Spleen (tissue), 11 donors: ENCODE measurements around the gene CES4A. TPM values are rescaled to one million over a fixed set of nuclear protein-coding genes. Genes with fewer than 3 reads are reported as not detected.

Experiments used
- DNase-seq: peaks from one replicate; pipeline ENCODE4 v3.0.0-alpha.2; 2020
- H3K27ac ChIP-seq, 8 donors: fragments of 200-600 bp; sonication (generic) in 7 of 8; 1 replicate in 4 of 8; 2 replicates in 4 of 8; pipeline versions ENCODE4 v1.5.0 to v1.8.0; 2016 to 2021; ENCODE audit warnings: inconsistent platforms in 4 of 8, mild to moderate bottlenecking in 4 of 8, moderate library complexity in 1 of 8
- H3K27me3 ChIP-seq, 7 donors: fragments of 200-600 bp; sonication (generic) in 6 of 7; replicated peaks in 1 of 7; 1 replicate in 4 of 7; 2 replicates in 3 of 7; pipeline versions ENCODE4 v1.5.0 to v1.8.0; 2016 to 2021; ENCODE audit warnings: inconsistent platforms in 3 of 7, mild to moderate bottlenecking in 1 of 7
- H3K36me3 ChIP-seq, 6 donors: fragments of 200-600 bp; sonication (generic) in 5 of 6; 1 replicate in 4 of 6; 2 replicates in 2 of 6; pipeline versions ENCODE4 v1.5.0 to v1.8.0; 2016 to 2021; ENCODE audit warnings: inconsistent platforms in 2 of 6
- H3K4me1 ChIP-seq, 6 donors: fragments of 200-600 bp; sonication (generic) in 5 of 6; 1 replicate in 3 of 6; 2 replicates in 3 of 6; pipeline versions ENCODE4 v1.5.0 to v1.8.0; 2016 to 2021; ENCODE audit warnings: inconsistent platforms in 3 of 6
- H3K4me3 ChIP-seq, 8 donors: fragments of 200-600 bp; sonication (generic) in 7 of 8; 1 replicate in 4 of 8; 2 replicates in 4 of 8; pipeline versions ENCODE4 v1.5.0 to v1.8.0; 2016 to 2021; ENCODE audit warnings: inconsistent platforms in 4 of 8, mild to moderate bottlenecking in 4 of 8, moderate library complexity in 2 of 8
- H3K9me3 ChIP-seq, 8 donors: fragments of 200-600 bp; sonication (generic) in 7 of 8; 1 replicate in 4 of 8; 2 replicates in 4 of 8; pipeline versions ENCODE4 v1.5.0 to v1.8.0; 2016 to 2021; ENCODE audit warnings: inconsistent platforms in 4 of 8
- POLR2A ChIP-seq, 3 donors: fragments of 450-650 bp; IDR thresholded peaks; one replicate each; pipeline ENCODE4 v1.5.1; 2017; ENCODE audit warnings: antibody characterized with exemption in 3 of 3, mild to moderate bottlenecking in 1 of 3
- POLR2AphosphoS5 ChIP-seq, 3 donors: sonication (generic); formaldehyde crosslinking; IDR thresholded peaks; one replicate each; pipeline ENCODE4 v1.5.1; 2017; ENCODE audit warnings: antibody characterized with exemption in 3 of 3
- WGBS, 5 donors: extraction: QIAGEN DNeasy Blood & Tissue Kit in 3 of 5; methylation state at CpG; one replicate each; pipeline versions ENCODE4 v1.1.5 to v1.1.7; 2013 to 2018; 5-methylcytosine and 5-hydroxymethylcytosine counted together
- intact Hi-C: fragments of 100-400 bp; cut with DNase I; formaldehyde crosslinking; loops from one replicate; pipeline ENCODE4 v1.15.0; 2023; ENCODE audit warnings: low total_unique reads
- polyA plus RNA-seq, 3 donors: library from polyadenylated mRNA; stranded (reverse); fragments of 200-250 nt; gene quantifications; one replicate each; pipeline ENCODE4 v1.2.1, GENCODE V29; 2013
- total RNA-seq, 7 donors: library from RNA; depleted of rRNA in 3 of 7; stranded (reverse); fragments of >200 nt in 3 of 7; fragmentation: NEBNext Ultra II Directional in 4 of 7; extraction: Animal tissue kit (Norgen Biotek cat#: 25700) in 4 of 7; gene quantifications; one replicate each; pipeline versions ENCODE4 v1.1.0 to v1.2.1, GENCODE V29; 2016 to 2021
- TF ChIP-seq, protein P1 (sequence below), 11 experiments: fragments of 200-600 bp in 7 of 11; fragments of 450-650 bp in 4 of 11; sonication (generic) in 4 of 11; IDR thresholded peaks in 8 of 11; conservative IDR thresholded peaks in 3 of 11; 1 replicate in 7 of 11; 2 replicates in 4 of 11; pipeline versions ENCODE4 v1.4.0 to v1.8.0; 2016 to 2021; ENCODE audit warnings: antibody characterized with exemption in 11 of 11, inconsistent platforms in 4 of 11, mild to moderate bottlenecking in 1 of 11
- donor health status: healthy with polysubstance abuse.
- donor health status: DM: no; HTN: no; CAD: no; lungs with moderate emphysema.
- donor health status: DM: no; HTN: no; CAD: no.
- donor health status: Bipolar disorder and iron deficiency.
- donor health status: healthy.
- donor health status: DM: no; HTN: no; CAD: no.
- donor health status: DM: yes; HTN: yes; CAD: no.

The CES4A gene
- total and polyA plus RNA-seq, 10 donors: 5.0 to 9.9 (median 6.7) TPM

DNA sequence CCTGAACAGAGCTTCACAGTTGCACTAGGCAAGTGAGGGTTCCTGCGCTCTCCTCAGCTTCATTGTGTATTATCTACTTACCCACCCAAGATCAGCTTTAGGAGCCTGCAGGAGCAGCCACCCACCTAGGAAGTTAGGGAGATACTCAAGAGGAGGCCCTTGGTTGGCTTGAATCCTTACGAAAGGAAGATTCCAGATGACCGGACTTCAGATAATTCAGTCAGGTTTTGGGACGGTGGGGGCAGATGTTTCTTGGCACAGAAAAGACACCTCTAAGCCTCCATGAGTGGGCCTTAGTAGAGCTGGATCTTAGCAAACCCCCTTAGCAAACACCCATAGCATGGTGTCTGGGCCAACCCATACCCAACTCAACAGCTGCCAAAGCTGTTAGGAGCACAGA lies 38.2 kb downstream of the CES4A start:
- DNase-seq: peak; percentile 12
- Histone ChIP-seq H3K36me3 (peaks cover 0 to 6% (median 3%) of the 10 kb centered on the region in 6 donors), H3K27me3 (no peaks in the 10 kb centered on the region), H3K9me3 (no peaks in the 10 kb centered on the region), H3K27ac (no peak overlapping the region), H3K4me3 (no peak overlapping the region), H3K4me1 (peaks cover 15 to 29% (median 24%) of the 10 kb centered on the region in 6 donors)
- TF ChIP-seq, protein P1, sequence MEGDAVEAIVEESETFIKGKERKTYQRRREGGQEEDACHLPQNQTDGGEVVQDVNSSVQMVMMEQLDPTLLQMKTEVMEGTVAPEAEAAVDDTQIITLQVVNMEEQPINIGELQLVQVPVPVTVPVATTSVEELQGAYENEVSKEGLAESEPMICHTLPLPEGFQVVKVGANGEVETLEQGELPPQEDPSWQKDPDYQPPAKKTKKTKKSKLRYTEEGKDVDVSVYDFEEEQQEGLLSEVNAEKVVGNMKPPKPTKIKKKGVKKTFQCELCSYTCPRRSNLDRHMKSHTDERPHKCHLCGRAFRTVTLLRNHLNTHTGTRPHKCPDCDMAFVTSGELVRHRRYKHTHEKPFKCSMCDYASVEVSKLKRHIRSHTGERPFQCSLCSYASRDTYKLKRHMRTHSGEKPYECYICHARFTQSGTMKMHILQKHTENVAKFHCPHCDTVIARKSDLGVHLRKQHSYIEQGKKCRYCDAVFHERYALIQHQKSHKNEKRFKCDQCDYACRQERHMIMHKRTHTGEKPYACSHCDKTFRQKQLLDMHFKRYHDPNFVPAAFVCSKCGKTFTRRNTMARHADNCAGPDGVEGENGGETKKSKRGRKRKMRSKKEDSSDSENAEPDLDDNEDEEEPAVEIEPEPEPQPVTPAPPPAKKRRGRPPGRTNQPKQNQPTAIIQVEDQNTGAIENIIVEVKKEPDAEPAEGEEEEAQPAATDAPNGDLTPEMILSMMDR (IDR thresholded peaks at IDR 0.05 in 8 of 11, conservative IDR thresholded peaks at IDR 0.05 in 3 of 11): no peak
- TF ChIP-seq POLR2AphosphoS5 (IDR thresholded peaks at IDR 0.05): no peak
- 85 to 98% (median 97%) methylated on average over 4 of the region's 4 CpGs for WGBS, 5 donors
- intact Hi-C loops: no loop called here

DNA sequence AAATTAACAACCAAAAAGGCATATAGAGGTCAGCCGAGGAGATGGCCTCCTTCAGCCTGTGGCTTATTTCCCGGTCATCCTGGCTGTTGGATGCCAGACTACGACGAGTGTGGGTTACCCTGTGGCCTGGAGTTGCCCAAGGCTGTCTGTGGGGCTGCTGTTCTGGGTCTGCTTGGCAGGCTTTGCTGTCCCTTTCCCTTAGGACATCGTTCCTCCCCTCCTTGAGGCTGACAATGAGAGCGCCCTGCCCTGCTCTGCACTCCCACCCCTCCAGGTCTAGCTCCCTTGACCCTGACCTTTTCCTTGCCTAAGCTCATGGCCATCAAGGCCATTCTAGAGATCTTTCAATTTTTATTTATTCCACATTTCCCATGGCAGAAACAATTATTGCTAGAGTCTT lies 38.7 kb downstream of the CES4A start:
- peaks cover 0 to 11% (median 3%) of the 10 kb centered on the region in 6 donors for H3K36me3 ChIP-seq
- 86 to 92% (median 90%) methylated on average over 6 of the region's 6 CpGs for WGBS, 5 donors
- intact Hi-C loops: no loop called here

DNA sequence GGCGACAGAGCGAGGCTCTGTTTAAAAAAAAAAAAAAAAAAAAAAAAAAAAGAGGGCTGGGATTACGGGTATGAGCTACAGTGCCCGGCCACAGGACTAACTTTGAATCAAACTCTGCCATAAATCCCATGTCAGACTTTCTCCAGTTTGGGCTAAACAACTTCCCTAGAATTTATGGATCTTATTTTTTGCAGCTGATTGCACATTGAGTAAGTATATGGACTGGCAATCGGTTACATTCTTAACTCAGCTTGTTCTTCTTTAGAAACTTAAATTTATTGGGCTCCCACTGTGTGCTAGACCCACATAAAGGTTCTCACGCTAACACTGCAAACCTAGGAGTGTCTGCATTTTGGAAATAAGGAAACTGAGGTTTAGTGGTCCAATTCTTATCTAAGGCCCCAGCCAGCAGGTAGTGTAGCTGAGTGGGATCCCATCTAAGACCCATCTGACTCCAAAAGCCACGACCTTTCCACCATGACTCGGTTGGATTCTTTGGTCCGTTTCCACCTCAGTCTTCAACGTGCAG lies 39.8 kb downstream of the CES4A start:
- H3K27me3 ChIP-seq: no peaks in the 10 kb centered on the region
- 28 to 40% (median 38%) methylated on average over 8 to 10 of the region's 10 CpGs for WGBS, 5 donors
- peaks cover 0 to 22% (median 3%) of the 10 kb centered on the region in 6 donors for H3K36me3 ChIP-seq
- intact Hi-C loops: no loop called here
- TF ChIP-seq POLR2A (IDR thresholded peaks at IDR 0.05) (no peak), POLR2AphosphoS5 (IDR thresholded peaks at IDR 0.05) (no peak)
- TF ChIP-seq, protein P1 (IDR thresholded peaks at IDR 0.05 in 8 of 11, conservative IDR thresholded peaks at IDR 0.05 in 3 of 11): no peak
- DNase-seq: no peak
- H3K4me3 ChIP-seq: peak overlapping the region; percentile 32 to 100 (median 82)
- H3K4me1 ChIP-seq: peaks cover 19 to 46% (median 38%) of the 10 kb centered on the region in 6 donors
- no peaks in the 10 kb centered on the region for H3K9me3 ChIP-seq
- peak overlapping the region; percentile 94 to 99 (median 98) for H3K27ac ChIP-seq

More for the DNA sequence above, 38.7 kb downstream of the CES4A start:
- Histone ChIP-seq H3K27me3 (no peaks in the 10 kb centered on the region), H3K4me3 (no peak overlapping the region), H3K9me3 (no peaks in the 10 kb centered on the region), H3K27ac (no peak overlapping the region), H3K4me1 (peaks cover 17 to 34% (median 28%) of the 10 kb centered on the region in 6 donors)
- peak; percentile 51 for DNase-seq
- TF ChIP-seq POLR2A (IDR thresholded peaks at IDR 0.05) (no peak), POLR2AphosphoS5 (IDR thresholded peaks at IDR 0.05) (no peak)
- TF ChIP-seq, protein P1 (IDR thresholded peaks at IDR 0.05 in 8 of 11, conservative IDR thresholded peaks at IDR 0.05 in 3 of 11): no peak

DNA sequence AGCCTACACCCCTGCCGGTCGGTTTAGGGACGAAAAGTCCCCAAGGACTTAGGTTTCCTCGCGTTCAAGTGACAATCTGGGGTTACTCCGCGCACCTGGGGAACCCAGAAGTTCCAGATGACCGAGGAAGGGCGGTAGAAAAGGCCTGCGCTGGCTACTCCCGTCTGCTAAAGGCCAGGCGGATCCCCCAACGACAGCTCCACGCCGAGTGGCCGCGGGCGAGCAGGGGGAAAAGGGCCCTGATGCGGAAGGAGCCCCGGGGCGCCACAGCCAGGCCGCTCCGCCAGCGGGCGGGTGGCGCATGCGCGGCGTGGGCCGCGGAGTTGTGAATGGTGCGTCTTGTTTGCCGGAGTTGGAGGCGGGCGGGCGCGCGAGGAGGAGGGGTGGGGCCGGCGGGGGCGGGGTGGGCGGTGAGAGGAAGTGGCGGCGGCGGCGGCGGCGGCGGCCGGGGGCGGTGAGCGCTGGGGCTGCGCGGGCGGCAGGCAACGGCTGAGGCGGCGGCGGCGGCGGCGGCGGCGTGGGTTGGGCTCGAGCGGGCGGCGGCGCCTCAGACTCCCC lies 40.4 kb downstream of the CES4A start, which contains the start of gene CBFB:
Gene CBFB (plus strand): TSS at position 454 of the 558 bp plus-strand sequence. CDS start 259 bp downstream, outside the sequence.
- intact Hi-C loops: no loop called here
- WGBS, 5 donors: 0 to 3% (median 1%) methylated on average over 17 to 69 of the region's 69 CpGs
- Histone ChIP-seq H3K27ac (peak within 1 kb of the TSS; percentile 94 to 99 (median 98)), H3K27me3 (no peaks in the 10 kb centered on the region), H3K9me3 (no peaks in the 10 kb centered on the region), H3K4me1 (peaks cover 19 to 51% (median 41%) of the 10 kb centered on the region in 6 donors), H3K36me3 (peaks cover 0 to 24% (median 3%) of the 10 kb centered on the region in 6 donors), H3K4me3 (peak within 1 kb of the TSS; percentile 56 to 100 (median 88))
- DNase-seq: peak; percentile 98
- TF ChIP-seq, protein P1 (IDR thresholded peaks at IDR 0.05 in 8 of 11, conservative IDR thresholded peaks at IDR 0.05 in 3 of 11): peak in 6 of 11 experiments; percentile 11 to 46 (median 24)
- TF ChIP-seq POLR2AphosphoS5 (IDR thresholded peaks at IDR 0.05) (peak; percentile 95 to 97 (median 97)), POLR2A (IDR thresholded peaks at IDR 0.05) (peak in 2 of 3 donors; percentile 87 to 93)
